H54 (cell line): ENCODE results near the gene FSTL4.

Experiments
- DNase-seq: peaks from one replicate; pipeline ENCODE4 v3.0.0; 2011; ENCODE audit warnings: low spot score, mixed read lengths; ENCODE audit not compliant: insufficient read length
- FAIRE-seq: peaks from 3 replicates; lab custom pipeline; 2011; peaks lifted over from hg19 to GRCh38; lab: Jason Lieb, UNC
- POLR2A ChIP-seq: IDR thresholded peaks from 2 replicates; pipeline ENCODE4 v1.6.1; 2011; ENCODE audit warnings: low read depth, mild to moderate bottlenecking, low read length

FSTL4 gene

GRCh38 chr5:133235696-133236426 lies 376.5 kb downstream of the FSTL4 start:
- no peak for DNase-seq
- FAIRE-seq: no peak
- TF ChIP-seq POLR2A: no peak

GRCh38 chr5:133234911-133235310 lies 377.4 kb downstream of the FSTL4 start:
- DNase-seq: no peak
- TF ChIP-seq POLR2A: no peak
- FAIRE-seq: no peak

GRCh38 chr5:133234273-133234672 lies 378.1 kb downstream of the FSTL4 start:
- no peak for TF ChIP-seq POLR2A
- no peak for DNase-seq
- FAIRE-seq: no peak

- DNase-seq (no peak), FAIRE-seq (no peak)
- no peak for TF ChIP-seq POLR2A
Observed at GRCh38 chr5:133233616-133234015, 378.7 kb downstream of the FSTL4 start.

GRCh38 chr5:133232911-133233310 lies 379.4 kb downstream of the FSTL4 start:
- DNase-seq (no peak), FAIRE-seq (no peak)
- TF ChIP-seq POLR2A: no peak

GRCh38 chr5:133232435-133232834 lies 379.9 kb downstream of the FSTL4 start:
- no peak for FAIRE-seq
- no peak for TF ChIP-seq POLR2A
- DNase-seq: no peak

GRCh38 chr5:133232011-133232410 lies 380.3 kb downstream of the FSTL4 start:
- TF ChIP-seq POLR2A: no peak
- no peak for DNase-seq
- no peak for FAIRE-seq

- DNase-seq (no peak), FAIRE-seq (no peak)
- TF ChIP-seq POLR2A: no peak
Observed at GRCh38 chr5:133230823-133231578, 381.3 kb downstream of the FSTL4 start.

GRCh38 chr5:133229931-133230664 lies 382.2 kb downstream of the FSTL4 start:
- FAIRE-seq (no peak), DNase-seq (no peak)
- no peak for TF ChIP-seq POLR2A

GRCh38 chr5:133228316-133228715 lies 384.0 kb downstream of the FSTL4 start:
- no peak for DNase-seq
- no peak for FAIRE-seq
- no peak for TF ChIP-seq POLR2A

- FAIRE-seq: no peak
- no peak for TF ChIP-seq POLR2A
- no peak for DNase-seq
Observed at GRCh38 chr5:133227897-133228296, 384.4 kb downstream of the FSTL4 start.

- DNase-seq (no peak), FAIRE-seq (no peak)
- no peak for TF ChIP-seq POLR2A
Observed at GRCh38 chr5:133227082-133227481, 385.3 kb downstream of the FSTL4 start.

- DNase-seq (no peak), FAIRE-seq (no peak)
Observed at GRCh38 chr5:133226186-133226585, 386.2 kb downstream of the FSTL4 start.

GRCh38 chr5:133225671-133226152 lies 386.6 kb downstream of the FSTL4 start:
- FAIRE-seq (no peak), DNase-seq (no peak)
- no peak for TF ChIP-seq POLR2A

More at GRCh38 chr5:133226186-133226585, 386.2 kb downstream of the FSTL4 start:
- TF ChIP-seq POLR2A: no peak
